ENCODE results near the gene PARVA. TPM values are rescaled to one million over a fixed set of nuclear protein-coding genes. Genes with fewer than 3 reads are reported as not detected.

The PARVA gene
- total RNA-seq, 2 experiments from 2014 or later = 0.08 to 0.98 TPM

DNA sequence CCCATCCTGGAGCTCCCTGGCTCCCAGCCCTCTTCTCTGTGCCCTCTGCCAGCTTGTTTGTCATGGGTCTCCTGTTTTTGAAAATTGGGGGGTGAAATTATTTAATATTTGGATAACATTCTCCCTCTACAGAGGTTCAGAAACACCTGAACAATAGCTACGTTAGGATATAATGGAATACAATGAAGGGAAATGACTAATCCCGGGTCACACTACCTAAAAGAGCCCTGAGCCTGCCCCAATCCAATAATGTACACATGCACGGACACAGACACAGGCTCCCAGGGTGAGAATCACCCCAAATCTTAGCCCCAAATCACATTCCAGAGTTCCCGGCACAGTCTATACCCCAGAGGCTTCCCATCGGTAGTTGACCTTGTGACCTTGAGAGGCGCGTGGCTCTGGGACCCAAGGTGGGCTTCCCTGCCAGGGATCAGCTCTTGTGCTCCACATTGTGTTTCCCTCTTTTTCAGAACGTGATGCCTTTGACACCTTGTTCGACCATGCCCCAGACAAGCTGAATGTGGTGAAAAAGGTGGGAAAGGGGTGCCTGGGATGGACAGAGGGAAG lies 135.5 kb downstream of the PARVA start:
- DNase-seq (no peak), ATAC-seq (ENCODE audit: poor library complexity) (no peak)
- CTCF ChIA-PET = no interaction called here
- no peaks in the 10 kb centered on the region for H3K27me3 ChIP-seq (ENCODE audit: control insufficient read depth in 1 of 2, insufficient read depth in 2 of 2, low read length in 2 of 2)
- no peak overlapping the region for H3K4me3 ChIP-seq (ENCODE audit: low read length)
- intact Hi-C loops (cut with DNase I, micrococcal nuclease) = no loop called here
- TF ChIP-seq, protein P1, sequence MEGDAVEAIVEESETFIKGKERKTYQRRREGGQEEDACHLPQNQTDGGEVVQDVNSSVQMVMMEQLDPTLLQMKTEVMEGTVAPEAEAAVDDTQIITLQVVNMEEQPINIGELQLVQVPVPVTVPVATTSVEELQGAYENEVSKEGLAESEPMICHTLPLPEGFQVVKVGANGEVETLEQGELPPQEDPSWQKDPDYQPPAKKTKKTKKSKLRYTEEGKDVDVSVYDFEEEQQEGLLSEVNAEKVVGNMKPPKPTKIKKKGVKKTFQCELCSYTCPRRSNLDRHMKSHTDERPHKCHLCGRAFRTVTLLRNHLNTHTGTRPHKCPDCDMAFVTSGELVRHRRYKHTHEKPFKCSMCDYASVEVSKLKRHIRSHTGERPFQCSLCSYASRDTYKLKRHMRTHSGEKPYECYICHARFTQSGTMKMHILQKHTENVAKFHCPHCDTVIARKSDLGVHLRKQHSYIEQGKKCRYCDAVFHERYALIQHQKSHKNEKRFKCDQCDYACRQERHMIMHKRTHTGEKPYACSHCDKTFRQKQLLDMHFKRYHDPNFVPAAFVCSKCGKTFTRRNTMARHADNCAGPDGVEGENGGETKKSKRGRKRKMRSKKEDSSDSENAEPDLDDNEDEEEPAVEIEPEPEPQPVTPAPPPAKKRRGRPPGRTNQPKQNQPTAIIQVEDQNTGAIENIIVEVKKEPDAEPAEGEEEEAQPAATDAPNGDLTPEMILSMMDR (IDR thresholded peaks at IDR 0.05) = no peak
- POLR2A ChIA-PET = no interaction called here
- H3K36me3 ChIP-seq (ENCODE audit: insufficient read depth, low read length) = no peaks in the 10 kb centered on the region
- no peaks in the 10 kb centered on the region for H3K4me1 Mint-ChIP-seq (ENCODE audit: low read depth)
- H3K27ac Mint-ChIP-seq = no peak overlapping the region
- H3K9me3 Mint-ChIP-seq = no peaks in the 10 kb centered on the region
- H3K36me3 Mint-ChIP-seq (ENCODE audit: low read depth) = no peaks in the 10 kb centered on the region
- H3K4me3 Mint-ChIP-seq = no peak overlapping the region
- no peaks in the 10 kb centered on the region for H3K4me1 ChIP-seq (ENCODE audit: insufficient read depth, low read length)
- H3K27ac ChIP-seq (ENCODE audit: low read depth in 1 of 2, low read length in 2 of 2) = no peak overlapping the region
- H3K9me3 ChIP-seq (ENCODE audit: control insufficient read depth in 1 of 2, insufficient read depth in 1 of 2, low read length in 2 of 2) = no peaks in the 10 kb centered on the region
- H3K27me3 Mint-ChIP-seq = no peaks in the 10 kb centered on the region

DNA sequence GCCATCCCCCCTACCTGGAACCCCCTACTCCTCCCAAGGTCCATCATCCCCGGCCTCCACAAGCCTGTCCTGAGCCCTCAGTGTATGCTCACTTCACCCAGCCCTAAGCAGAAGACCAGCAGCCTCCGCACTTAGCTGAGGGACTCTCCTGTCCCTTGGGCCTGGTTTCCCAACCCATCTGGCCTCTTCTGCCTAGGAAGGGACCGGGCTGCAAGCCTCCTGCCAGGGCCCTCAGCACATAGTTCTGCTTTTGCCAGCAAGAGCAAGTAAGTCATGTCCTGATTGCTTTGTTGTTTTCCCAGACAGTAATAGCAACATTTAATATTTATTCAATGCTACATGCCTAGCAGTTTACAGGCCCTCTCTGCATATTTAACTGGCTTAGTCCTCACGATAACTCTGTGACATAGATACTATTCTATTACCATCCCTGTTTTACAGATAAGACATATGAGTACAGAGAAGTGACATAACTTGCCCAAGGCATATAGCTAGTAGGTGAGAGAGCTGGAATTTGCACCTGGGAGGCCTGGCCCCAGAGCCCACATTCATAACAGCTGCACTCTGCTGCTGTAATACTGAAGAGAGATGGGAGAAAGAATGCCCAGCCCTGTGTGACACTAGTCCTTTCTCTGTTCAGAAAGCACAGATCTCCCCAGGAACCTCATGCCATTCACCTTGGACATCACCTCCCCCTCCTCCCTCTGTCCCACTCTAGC lies 139.2 kb downstream of the PARVA start:
- ChIA-PET CTCF (no interaction called here), POLR2A (no interaction called here)
- ATAC-seq (ENCODE audit: poor library complexity) (no peak), DNase-seq (no peak)
- no peaks in the 10 kb centered on the region for H3K4me1 ChIP-seq (ENCODE audit: insufficient read depth, low read length)
- H3K36me3 ChIP-seq (ENCODE audit: insufficient read depth, low read length) = no peaks in the 10 kb centered on the region
- TF ChIP-seq, protein P1 (IDR thresholded peaks at IDR 0.05) = no peak
- Mint-ChIP-seq H3K36me3 (ENCODE audit: low read depth) (no peaks in the 10 kb centered on the region), H3K27me3 (peaks cover 17% of the 10 kb centered on the region), H3K4me3 (no peak overlapping the region), H3K9me3 (no peaks in the 10 kb centered on the region), H3K4me1 (ENCODE audit: low read depth) (no peaks in the 10 kb centered on the region), H3K27ac (no peak overlapping the region)
- intact Hi-C loops (cut with DNase I, micrococcal nuclease) = no loop called here
- no peak overlapping the region for H3K27ac ChIP-seq (ENCODE audit: low read depth in 1 of 2, low read length in 2 of 2)
- H3K27me3 ChIP-seq (ENCODE audit: control insufficient read depth in 1 of 2, insufficient read depth in 2 of 2, low read length in 2 of 2) = no peaks in the 10 kb centered on the region
- H3K4me3 ChIP-seq (ENCODE audit: low read length) = no peak overlapping the region
- peaks cover 0 to 3% of the 10 kb centered on the region in 2 experiments for H3K9me3 ChIP-seq (ENCODE audit: control insufficient read depth in 1 of 2, insufficient read depth in 1 of 2, low read length in 2 of 2)

DNA sequence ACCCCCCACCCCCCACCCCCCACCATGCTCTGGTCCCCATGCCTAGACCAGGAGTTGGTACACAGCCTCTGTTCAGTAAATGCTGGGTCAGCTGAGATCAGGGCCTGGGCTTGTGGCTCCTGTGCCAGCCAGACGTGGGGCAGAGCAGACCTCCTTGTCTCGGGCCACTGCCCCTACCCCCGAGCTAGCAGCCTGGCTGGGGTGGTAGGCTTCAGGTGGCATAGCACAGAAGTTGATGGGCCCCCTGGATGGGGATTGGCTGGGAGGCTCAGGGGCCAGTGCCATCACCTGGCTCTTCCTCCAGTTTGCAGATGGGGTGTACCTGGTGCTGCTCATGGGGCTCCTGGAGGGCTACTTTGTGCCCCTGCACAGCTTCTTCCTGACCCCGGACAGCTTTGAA lies 139.9 kb downstream of the PARVA start:
- Mint-ChIP-seq H3K9me3 (no peaks in the 10 kb centered on the region), H3K36me3 (ENCODE audit: low read depth) (no peaks in the 10 kb centered on the region), H3K27me3 (peaks cover 17% of the 10 kb centered on the region), H3K27ac (no peak overlapping the region), H3K4me1 (ENCODE audit: low read depth) (no peaks in the 10 kb centered on the region), H3K4me3 (no peak overlapping the region)
- Histone ChIP-seq H3K27me3 (ENCODE audit: control insufficient read depth in 1 of 2, insufficient read depth in 2 of 2, low read length in 2 of 2) (no peaks in the 10 kb centered on the region), H3K27ac (ENCODE audit: low read depth in 1 of 2, low read length in 2 of 2) (no peak overlapping the region), H3K36me3 (ENCODE audit: insufficient read depth, low read length) (no peaks in the 10 kb centered on the region), H3K9me3 (ENCODE audit: control insufficient read depth in 1 of 2, insufficient read depth in 1 of 2, low read length in 2 of 2) (peaks cover 0 to 3% of the 10 kb centered on the region in 2 experiments), H3K4me1 (ENCODE audit: insufficient read depth, low read length) (no peaks in the 10 kb centered on the region), H3K4me3 (ENCODE audit: low read length) (no peak overlapping the region)
- CTCF ChIA-PET = no interaction called here
- TF ChIP-seq, protein P1 (IDR thresholded peaks at IDR 0.05) = no peak
- ATAC-seq (ENCODE audit: poor library complexity) = no peak
- no peak for DNase-seq
- intact Hi-C loops (cut with DNase I, micrococcal nuclease) = no loop called here
- POLR2A ChIA-PET = no interaction called here

All from CD4-positive, alpha-beta T cell (primary cell).